ACC112 (cell line): ENCODE measurements around the gene TVP23C.
A peak's percentile ranks its signal among the peaks of the same experiment; 100 is the strongest.
"Not testable (repeated sequence)": the region's sequence is repeated elsewhere in the genome, so short reads cannot be mapped to it uniquely, and the experiment has no call there.

ENCODE experiments used
- H2AFZ ChIP-seq: fragments of 200-600 bp; sonication (generic); one replicate; pipeline ENCODE4 v1.6.0; 2017; ENCODE audit warnings: antibody characterized with exemption, low read length; ENCODE audit not compliant: unreplicated experiment
- H3K27ac ChIP-seq: fragments of 200-600 bp; sonication (generic); 2 replicates; pipeline ENCODE4 v1.5.1; 2014; ENCODE audit warnings: low read depth, mild to moderate bottlenecking, antibody characterized with exemption, low read length, moderate library complexity
- H3K27me3 ChIP-seq: fragments of 200-600 bp; sonication (generic); 2 replicates; pipeline ENCODE4 v1.6.1; 2014; ENCODE audit warnings: mild to moderate bottlenecking, antibody characterized with exemption, low read length, moderate library complexity, mixed read lengths; ENCODE audit not compliant: insufficient read depth
- H3K36me3 ChIP-seq: fragments of 200-600 bp; sonication (generic); 2 replicates; pipeline ENCODE4 v1.6.1; 2016; ENCODE audit warnings: mild to moderate bottlenecking, antibody characterized with exemption, low read length, moderate library complexity, mixed read lengths; ENCODE audit not compliant: insufficient read depth
- H3K4me1 ChIP-seq: fragments of 200-600 bp; sonication (generic); one replicate; pipeline ENCODE4 v1.6.1; 2016; ENCODE audit warnings: low read length, mixed read lengths; ENCODE audit not compliant: insufficient read depth, unreplicated experiment, control insufficient read depth
- H3K4me3 ChIP-seq: fragments of 200-600 bp; sonication (generic); 2 replicates; pipeline ENCODE4 v1.5.1; 2014; ENCODE audit warnings: mild to moderate bottlenecking, low read depth, low read length
- H3K79me2 ChIP-seq: fragments of 200-600 bp; sonication (generic); one replicate; pipeline ENCODE4 v1.6.0; 2016; ENCODE audit warnings: low read length; ENCODE audit not compliant: control insufficient read depth, unreplicated experiment, insufficient read depth

TVP23C gene

DNA sequence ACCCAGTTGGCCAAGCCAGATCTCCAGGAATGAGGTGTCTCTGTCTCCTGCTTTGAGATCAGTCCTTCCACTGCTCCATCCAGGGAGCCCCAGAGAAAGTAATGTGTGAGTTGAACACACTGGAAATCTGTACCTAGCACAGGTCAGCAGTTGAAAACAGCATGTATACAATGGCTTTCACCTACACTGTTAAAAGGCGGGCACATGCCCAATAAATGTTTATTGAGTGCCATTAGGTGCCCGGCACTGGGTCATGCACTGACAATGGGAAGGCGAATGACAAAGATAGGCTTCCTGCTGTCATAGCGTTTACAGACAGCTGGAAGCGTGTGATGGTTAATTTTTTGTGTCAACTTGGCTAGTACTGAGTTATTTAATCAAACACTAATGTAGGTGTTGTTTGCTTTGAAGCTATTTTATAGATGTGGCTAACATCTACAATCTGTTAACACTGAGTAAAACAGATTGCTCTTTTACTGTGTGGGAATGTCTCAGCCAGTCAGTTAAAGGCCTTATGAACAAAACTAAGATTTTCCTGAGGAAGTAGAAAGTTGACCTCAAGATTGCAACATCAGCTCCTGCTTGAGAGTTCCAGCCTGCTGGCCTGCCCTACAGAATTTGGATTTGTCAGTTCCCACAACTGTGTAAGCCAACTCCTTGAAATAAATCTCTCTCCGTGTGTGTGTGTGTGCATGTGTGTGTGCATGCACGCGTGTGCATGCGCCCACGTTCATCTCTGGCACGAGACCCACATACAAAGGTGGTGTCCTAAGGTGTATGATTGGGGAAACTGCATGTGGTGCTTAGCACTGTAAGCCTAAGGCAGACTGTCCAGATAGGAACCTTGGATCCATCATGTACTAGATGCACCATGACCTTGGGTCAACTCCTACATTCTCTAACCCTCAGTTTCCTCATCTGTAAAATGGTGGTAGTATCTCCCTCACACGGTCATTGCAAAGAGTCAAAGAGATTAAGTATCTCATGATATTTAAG is 38.0 kb downstream of the TVP23C start:
- not testable (repeated sequence) for H3K79me2 ChIP-seq, H3K36me3 ChIP-seq, H3K27ac ChIP-seq, H3K4me3 ChIP-seq, H3K4me1 ChIP-seq, H2AFZ ChIP-seq, H3K27me3 ChIP-seq

DNA sequence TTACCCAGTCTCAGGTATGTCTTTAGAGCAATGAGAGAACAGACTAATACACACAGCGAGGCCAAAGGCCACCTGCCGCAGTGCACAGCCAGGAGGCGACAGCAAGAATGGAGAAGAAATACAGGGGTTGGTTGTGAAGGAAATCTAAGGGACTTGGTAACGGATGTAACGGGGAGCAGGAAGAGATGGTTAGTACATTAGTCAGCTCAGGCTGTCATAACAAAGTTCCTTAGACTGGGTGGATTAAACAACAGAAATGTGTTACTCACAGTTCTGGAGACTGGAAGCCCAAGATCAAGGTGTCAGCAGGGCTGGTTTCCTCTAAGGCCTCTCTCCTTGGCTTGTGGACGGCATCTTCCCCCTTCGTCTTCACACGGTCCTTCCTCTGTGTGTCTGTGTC is 47.1 kb downstream of the TVP23C start:
- Histone ChIP-seq H3K4me1 (peaks cover 40% of the 10 kb centered on the region), H3K27me3 (no peaks in the 10 kb centered on the region), H3K27ac (peak overlapping the region; percentile 82), H3K36me3 (peaks cover 30% of the 10 kb centered on the region), H2AFZ (no peak overlapping the region), H3K4me3 (no peak overlapping the region; the same call in 1 of the 2 replicates), H3K79me2 (no peaks in the 10 kb centered on the region)

DNA sequence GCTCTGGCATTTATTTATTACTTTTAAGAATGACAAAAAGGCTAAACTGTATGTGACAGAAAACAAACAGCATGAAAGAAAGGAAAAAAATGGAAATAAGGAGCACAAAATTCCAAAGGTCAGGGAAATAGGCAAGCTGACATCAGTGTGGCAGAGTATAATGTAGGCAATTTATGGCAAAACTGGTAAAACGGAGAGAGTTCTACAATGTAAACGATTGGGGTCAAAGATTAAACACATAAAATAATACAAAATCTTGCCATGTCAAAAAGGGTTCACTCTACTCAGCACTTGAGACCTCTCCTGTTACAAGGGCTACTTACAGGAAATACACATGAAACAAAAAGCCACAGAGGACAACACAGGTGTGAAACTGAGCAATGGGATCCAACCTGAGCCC is 48.8 kb downstream of the TVP23C start:
- Histone ChIP-seq H2AFZ (no peak overlapping the region), H3K27me3 (no peaks in the 10 kb centered on the region), H3K79me2 (no peaks in the 10 kb centered on the region), H3K36me3 (peaks cover 35% of the 10 kb centered on the region), H3K27ac (no peak overlapping the region), H3K4me3 (no peak overlapping the region), H3K4me1 (peaks cover 52% of the 10 kb centered on the region)

DNA sequence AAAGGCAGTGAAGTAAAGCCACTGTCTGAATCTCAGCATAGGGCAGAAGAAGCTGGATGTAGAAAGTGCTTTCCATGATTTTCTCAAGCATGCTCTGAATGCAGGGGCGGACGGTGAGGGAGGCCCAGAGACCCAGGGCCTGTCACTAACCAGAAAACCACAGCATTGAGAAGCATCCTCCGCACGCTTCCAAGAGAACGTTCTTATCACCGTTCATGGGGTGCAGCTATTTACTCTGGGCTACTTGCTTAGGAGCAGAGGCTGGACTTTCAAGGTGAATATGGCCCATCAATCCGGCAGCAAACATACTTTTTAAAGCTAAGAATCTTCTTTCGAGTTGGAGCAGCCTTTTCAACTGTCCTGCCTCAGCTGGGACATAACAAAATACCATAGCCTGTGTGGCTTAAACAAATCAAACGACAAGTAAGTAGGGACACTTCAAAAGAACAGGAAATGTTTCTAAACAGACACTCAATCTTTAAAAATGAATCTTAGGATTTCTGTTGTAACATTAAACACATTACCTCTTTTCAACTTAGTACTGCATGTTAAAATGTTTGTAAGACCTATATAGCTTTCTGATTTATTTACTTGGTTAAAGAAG is 49.3 kb downstream of the TVP23C start:
- peaks cover 52% of the 10 kb centered on the region for H3K4me1 ChIP-seq
- no peaks in the 10 kb centered on the region for H3K27me3 ChIP-seq
- H3K4me3 ChIP-seq, result no peak overlapping the region
- no peak overlapping the region for H2AFZ ChIP-seq
- no peaks in the 10 kb centered on the region for H3K79me2 ChIP-seq
- peaks cover 35% of the 10 kb centered on the region for H3K36me3 ChIP-seq
- peak overlapping the region; percentile 48; the same call in 1 of the 2 replicates for H3K27ac ChIP-seq

DNA sequence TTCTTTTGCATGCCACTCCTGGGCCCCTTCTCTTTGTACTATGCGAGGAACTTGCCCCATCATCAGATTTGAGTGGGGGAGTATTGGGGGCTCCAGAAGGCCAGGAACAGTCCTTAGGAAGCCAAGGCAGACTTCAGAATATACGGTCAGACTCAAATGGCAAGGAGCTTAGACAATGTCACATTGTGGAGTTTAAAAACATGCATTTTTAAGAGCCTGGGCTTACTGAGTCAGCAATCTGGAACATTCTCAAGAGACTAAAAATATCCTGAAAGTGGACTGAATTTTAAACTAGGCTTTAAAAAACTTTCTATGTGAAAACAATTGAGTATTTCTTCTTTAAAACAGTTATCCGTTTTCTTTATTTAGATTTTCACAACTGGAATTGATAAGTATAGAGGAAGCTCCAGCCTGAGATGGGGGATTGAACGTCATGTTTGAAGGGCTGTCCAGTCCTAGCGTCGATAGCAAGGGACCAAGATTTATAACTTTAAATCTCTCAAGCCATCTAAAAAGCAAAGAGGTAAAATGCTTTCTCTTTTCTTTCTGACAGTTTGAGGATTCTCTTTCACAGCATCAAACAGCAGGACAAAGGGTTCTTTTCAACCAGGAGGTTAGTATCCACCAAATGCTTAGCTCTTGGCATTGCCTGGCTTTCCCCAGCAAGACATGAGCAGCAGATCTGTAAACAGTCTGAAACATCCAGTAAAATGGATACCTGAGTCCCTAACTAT is 50.1 kb downstream of the TVP23C start:
- H2AFZ ChIP-seq, result peak overlapping the region; percentile 13
- H3K4me3 ChIP-seq, result 0 out of 2 replicates have a peak overlapping the region, but pooled peaks have one; percentile 11

DNA sequence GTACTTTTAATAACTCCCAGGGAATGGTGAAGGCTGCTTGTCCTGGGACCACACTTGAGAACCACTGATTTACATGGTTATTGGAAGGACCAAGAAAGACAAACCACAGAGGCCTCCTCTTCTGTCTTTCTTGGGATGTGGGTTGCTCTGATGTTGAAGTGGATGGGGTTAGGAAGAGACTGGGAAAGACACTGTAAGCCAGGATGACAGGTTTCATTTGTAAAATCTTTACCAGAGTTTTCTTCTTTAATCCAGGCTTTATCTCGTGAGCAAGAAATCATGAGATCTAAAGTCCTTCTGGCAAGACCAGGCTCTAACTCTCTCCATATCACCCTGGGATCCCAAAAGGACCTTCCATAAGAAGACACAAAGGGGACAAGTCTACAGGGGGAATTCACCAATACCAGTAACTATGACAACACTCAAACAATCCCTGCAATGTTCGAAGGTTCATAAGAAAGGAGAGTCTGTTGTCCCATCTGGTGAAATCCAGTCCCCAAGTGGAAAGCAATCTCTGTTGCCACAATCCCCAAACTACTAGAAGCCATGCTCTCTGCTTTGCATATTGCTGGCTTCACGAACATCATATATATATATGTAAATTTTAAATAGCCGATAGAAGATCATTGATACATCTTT is 51.1 kb downstream of the TVP23C start:
- Histone ChIP-seq H3K27me3 (no peaks in the 10 kb centered on the region), H3K79me2 (no peaks in the 10 kb centered on the region), H3K4me1 (peaks cover 52% of the 10 kb centered on the region), H2AFZ (no peak overlapping the region), H3K36me3 (peaks cover 26% of the 10 kb centered on the region), H3K27ac (no peak overlapping the region), H3K4me3 (no peak overlapping the region)

More for the DNA sequence above, 50.1 kb downstream of the TVP23C start:
- Histone ChIP-seq H3K79me2 (no peaks in the 10 kb centered on the region), H3K4me1 (peaks cover 52% of the 10 kb centered on the region), H3K27me3 (no peaks in the 10 kb centered on the region), H3K27ac (peak overlapping the region; percentile 48), H3K36me3 (peaks cover 34% of the 10 kb centered on the region)

DNA sequence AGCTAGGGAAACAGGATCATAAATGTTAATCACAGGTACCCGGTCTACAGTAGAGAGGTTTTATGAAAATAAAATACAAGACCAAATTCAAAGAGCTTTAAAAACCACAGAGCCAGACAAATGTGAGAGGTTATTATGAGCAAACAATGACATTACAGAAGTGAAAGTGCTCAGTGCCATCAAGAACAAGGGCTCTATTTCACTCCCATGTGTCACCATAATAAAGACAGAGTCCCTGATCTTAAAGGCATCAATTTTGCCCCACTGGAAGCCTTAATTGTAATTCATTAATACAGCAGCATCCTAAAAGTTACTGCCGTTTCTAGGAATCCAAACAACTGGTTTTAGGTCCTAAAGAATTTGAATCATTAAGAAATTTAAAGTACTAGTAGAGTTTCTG is 52.1 kb downstream of the TVP23C start:
- Histone ChIP-seq H3K27ac (no peak overlapping the region), H3K4me3 (no peak overlapping the region), H2AFZ (no peak overlapping the region), H3K27me3 (no peaks in the 10 kb centered on the region), H3K4me1 (peaks cover 47% of the 10 kb centered on the region), H3K79me2 (no peaks in the 10 kb centered on the region), H3K36me3 (peaks cover 20% of the 10 kb centered on the region)

DNA sequence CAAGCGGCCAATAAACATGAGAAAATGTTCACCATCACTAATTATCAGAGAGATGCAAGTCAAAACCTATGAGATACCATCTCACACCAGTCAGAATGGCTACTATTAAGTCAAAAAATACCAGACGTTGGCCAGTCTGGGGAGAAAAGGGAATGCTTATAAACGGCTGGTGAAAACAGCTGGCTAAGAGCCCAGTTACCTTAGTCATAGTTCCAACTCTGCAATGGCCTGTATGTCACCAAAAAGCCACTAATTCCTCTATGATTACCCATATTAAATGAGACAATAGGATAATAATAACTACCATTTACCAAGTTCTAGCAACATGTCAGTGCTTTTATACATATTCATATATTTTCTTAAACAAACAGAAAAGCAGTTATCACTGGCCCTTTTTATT is 52.9 kb downstream of the TVP23C start:
- Histone ChIP-seq H3K4me1 (peaks cover 41% of the 10 kb centered on the region), H3K79me2 (no peaks in the 10 kb centered on the region), H2AFZ (no peak overlapping the region), H3K4me3 (no peak overlapping the region), H3K27ac (no peak overlapping the region), H3K36me3 (peaks cover 14% of the 10 kb centered on the region), H3K27me3 (no peaks in the 10 kb centered on the region)

DNA sequence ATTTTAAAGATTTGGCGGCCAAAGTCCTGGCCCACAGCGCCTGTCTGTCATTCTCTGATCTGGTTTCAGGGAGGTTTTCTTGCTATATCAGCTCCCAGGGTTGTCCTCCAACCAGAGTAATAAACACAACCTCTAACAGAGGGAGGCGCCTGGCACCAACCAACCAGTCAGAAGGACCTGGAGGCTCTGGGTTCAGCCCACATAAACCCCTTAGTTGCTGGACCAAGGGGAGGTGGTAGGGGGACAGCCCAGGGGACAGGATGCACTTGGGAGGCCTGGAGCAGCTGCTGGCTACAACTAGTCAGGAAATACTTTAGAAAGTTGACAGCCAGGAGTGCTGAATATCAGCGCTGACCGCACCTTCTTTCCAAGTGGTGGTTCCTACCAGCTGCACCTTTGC is 54.2 kb downstream of the TVP23C start:
- no peaks in the 10 kb centered on the region for H3K79me2 ChIP-seq
- no peak overlapping the region for H3K27ac ChIP-seq
- peaks cover 14% of the 10 kb centered on the region for H3K36me3 ChIP-seq
- H2AFZ ChIP-seq, result no peak overlapping the region
- H3K4me1 ChIP-seq, result peaks cover 31% of the 10 kb centered on the region
- no peak overlapping the region for H3K4me3 ChIP-seq
- H3K27me3 ChIP-seq, result no peaks in the 10 kb centered on the region

DNA sequence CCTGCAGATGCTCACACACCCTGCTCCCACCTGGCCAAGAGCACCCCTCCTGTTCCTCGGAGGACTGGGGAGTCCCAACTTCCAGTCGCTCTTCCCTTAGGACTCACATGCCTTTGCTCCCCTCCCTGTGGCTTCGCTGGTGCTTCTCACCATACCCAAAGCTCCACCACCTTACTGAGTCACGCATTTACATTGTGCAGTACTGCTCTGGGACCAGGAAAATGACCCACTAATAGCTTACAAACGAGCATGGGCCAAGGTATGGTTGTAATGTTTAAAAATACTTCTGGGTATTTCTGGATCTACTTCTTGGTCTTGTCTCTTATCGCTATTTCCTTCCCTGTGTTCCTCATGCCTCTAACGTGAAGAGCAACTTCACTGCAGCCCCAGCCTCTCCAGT is 54.8 kb downstream of the TVP23C start:
- no peak overlapping the region for H3K4me3 ChIP-seq
- no peak overlapping the region for H2AFZ ChIP-seq
- H3K79me2 ChIP-seq, result no peaks in the 10 kb centered on the region
- H3K27me3 ChIP-seq, result no peaks in the 10 kb centered on the region
- H3K36me3 ChIP-seq, result peaks cover 14% of the 10 kb centered on the region
- peaks cover 25% of the 10 kb centered on the region for H3K4me1 ChIP-seq
- H3K27ac ChIP-seq, result no peak overlapping the region
